Stimulated activated CD8-positive, alpha-beta memory T cell treated with anti-CD3 and anti-CD28 coated beads, Interleukin-7, amount 100 ng/mL, for 1 hour (primary cell): ENCODE results near the gene MS4A4A.
"Not testable (repeated sequence)": the region's sequence is repeated elsewhere in the genome, so short reads cannot be mapped to it uniquely, and the experiment has no call there.

Source experiments
- DNase-seq, 2 donors: peaks; one replicate each; pipeline ENCODE4 v3.0.0-alpha.2; 2020; ENCODE audit warnings: low read depth in 2 of 2

The MS4A4A gene

GRCh38 chr11:60280412-60280811 is at the start of gene MS4A4A:
Gene MS4A4A (plus strand): TSS chr11:60280666. CDS start chr11:60280676, 10 bp downstream.
- DNase-seq, result no peak

DNA sequence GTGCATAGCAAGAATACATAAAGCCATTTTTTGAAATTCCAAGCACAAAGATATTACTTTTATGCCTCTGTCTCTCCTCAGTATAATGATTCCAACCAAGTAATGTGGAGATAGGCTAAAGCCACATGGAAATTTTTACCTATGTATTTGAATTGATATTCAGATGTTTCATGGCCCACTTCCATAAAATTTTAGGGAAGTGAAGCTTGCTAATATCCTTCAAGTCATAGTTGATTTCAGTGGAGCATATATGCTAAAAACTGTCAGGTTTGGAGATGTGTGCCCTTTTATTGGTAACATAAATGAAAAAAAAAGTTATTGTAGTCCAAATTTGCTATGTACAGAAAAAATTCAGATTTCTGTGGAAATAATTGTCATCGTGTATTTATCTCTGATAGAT is 49.8 kb upstream of the MS4A4A start:
- DNase-seq, result no peak

GRCh38 chr11:60235321-60235720 is 45.1 kb upstream of the MS4A4A start:
- DNase-seq, result no peak

DNA sequence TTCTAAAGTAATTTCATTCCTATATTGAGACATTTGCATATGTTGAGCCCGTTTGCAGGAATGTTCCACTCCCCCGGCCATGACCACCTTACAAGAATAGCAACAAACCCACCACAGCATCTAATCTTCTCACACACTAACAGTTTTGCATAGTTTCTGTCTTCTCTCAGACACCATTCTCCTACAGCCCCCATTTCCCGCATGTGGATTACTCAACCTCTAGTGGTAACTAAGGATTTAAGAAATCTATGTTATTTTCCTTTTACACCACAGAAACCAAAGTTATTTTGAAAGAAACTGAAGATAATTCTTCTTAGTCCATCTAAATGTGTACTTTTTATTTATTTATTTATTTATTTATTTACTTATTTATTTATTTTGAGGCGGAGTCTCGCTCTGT is 39.8 kb upstream of the MS4A4A start:
- no peak for DNase-seq

GRCh38 chr11:60241786-60242185 is 38.7 kb upstream of the MS4A4A start:
- no peak for DNase-seq

- no peak for DNase-seq
Measured at GRCh38 chr11:60242740-60243239, 37.7 kb upstream of the MS4A4A start, which contains the start of gene MS4A4E. Gene MS4A4E (minus strand): TSS chr11:60243137. CDS start chr11:60230055, 13,082 bp downstream.

DNA sequence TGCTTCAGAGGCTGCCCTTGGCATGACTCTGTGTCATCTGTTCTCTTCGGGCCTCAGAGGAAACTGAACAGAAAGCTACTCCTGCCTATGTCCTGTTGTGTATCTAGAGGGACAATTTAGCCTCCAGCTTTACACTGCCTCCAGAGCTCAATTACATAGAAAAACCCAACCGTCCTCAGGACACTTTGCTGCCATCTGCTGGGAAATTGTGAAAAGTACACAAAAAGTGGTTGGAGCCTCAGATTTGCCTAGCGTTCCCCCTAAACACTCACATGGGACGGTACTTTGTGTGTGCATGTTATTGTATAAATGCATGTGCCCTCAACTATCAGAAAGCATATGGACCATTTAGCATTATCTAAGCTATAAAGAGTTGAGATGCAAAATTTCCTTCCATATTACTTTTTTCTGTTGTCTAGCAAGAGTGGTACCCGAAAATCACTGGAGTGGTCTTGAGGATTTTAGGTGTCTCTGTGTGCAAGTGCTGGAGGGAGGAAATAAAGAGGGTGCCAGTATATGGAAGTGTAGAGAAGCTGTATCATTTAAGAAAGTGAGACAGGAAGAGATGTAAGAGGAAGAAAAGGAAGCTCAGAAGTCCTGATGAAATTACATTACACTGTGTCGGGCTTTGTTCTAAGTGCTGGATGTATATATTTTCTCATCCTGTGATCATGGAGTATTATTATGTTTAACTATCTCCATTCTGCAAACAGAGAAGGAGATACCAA is 28.8 kb upstream of the MS4A4A start:
- DNase-seq, result no peak

DNA sequence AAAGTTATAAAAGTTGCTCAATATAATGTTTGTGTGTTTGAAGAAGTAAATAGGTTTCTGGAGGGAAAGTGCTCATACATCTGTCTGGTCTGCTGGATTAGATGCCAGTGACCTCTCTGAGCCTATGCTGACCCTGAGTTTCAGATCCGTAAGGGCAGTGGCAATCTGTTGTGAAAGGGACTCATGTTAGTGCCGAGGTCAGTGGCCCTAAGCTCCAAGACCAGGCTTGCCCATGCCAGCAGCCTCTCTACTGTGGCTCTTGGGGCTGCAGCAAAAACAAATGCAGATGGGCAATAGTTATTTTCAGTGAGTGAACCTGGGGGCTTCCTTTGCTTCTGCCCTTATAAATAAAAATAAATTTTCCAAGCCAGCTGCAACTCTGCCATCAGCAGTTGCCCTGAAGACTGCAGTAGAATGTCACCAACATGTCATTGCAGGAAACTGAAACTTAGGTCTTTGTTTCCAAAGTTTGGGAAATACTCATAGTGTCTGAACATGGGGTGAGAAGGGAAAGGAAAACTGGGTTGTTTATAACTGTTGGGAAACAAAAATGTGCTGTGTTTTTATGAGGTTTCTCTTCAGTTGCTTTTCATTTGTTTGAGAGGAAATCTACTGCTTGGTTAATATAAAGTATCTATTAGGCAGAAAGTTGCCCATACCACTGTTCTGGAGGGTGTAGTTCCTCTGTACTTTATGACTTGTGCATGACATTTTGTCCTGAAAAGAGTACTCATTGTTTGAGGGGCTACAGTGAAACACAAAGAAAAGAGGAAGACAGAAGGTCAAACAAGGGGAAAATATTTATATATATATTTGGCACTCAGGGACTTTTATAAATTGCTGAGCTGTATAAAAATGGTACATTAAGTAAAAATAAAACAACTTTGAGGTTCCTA is 28.0 kb upstream of the MS4A4A start:
- DNase-seq, result no peak

- no peak for DNase-seq
Measured at GRCh38 chr11:60257956-60258722, 22.3 kb upstream of the MS4A4A start.

GRCh38 chr11:60261014-60261413 is 19.5 kb upstream of the MS4A4A start:
- DNase-seq, result no peak

DNA sequence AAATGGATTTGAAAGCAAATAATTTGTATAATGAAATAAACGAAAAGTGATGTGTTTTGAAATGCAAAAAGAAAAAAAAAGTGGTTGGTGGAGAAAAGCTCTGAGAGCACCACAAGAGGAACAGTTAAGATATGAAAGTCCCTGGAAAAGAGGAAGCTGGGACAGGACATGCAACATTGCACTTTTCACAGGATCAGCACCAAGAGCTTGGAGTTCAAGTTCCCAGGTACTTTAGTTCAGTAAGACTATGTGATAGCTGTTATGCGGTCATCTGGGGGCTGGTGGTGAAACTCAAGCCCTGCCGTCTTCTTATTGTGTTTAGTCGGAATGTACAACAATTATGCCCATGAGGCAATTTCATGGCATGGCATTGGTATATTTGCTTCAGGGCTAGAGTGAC is 17.1 kb upstream of the MS4A4A start:
- no peak for DNase-seq

- no peak for DNase-seq
Measured at GRCh38 chr11:60264644-60265043, 15.8 kb upstream of the MS4A4A start.

- no peak for DNase-seq
Measured at GRCh38 chr11:60265373-60266214, 14.9 kb upstream of the MS4A4A start.

- no peak for DNase-seq
Measured at GRCh38 chr11:60274416-60274815, 6.0 kb upstream of the MS4A4A start.

- DNase-seq, result no peak
Measured at GRCh38 chr11:60281485-60281884, 1.0 kb downstream of the MS4A4A start.

GRCh38 chr11:60282286-60282685 is 1.8 kb downstream of the MS4A4A start:
- DNase-seq, result no peak

DNA sequence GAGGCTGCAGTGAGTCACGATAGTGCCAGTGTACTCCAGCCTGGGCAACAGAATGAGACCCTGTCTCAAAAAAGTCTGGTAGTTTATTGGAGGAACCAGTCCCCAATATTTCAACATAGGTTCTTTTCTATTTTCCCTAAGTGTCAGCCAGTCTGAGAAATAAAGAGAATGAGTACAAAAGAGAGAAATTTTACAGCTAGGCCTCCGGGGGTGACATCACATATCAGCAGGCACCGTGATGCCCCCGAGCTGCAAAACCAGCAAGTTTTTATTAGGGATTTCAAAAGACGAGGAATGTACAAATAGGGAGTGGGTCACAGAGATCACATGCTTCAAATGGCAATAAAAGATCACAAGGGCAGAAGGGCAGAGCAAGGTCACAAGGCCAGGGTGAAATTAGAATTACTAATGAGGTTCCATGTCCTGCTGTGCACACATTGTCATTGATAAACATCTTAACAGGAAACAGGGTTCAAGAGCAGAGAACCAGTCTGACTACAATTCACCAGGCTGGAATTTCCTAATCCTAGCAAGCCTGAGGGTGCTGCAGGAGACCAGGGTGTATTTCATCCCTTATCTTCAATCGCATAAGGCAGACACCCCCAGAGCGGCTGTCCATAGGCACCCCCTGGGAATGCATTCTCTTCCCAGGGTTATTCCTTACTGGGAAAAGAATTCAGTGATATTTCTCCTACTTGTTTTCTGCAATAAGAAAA is 5.1 kb downstream of the MS4A4A start:
- DNase-seq, result not testable (repeated sequence)

DNA sequence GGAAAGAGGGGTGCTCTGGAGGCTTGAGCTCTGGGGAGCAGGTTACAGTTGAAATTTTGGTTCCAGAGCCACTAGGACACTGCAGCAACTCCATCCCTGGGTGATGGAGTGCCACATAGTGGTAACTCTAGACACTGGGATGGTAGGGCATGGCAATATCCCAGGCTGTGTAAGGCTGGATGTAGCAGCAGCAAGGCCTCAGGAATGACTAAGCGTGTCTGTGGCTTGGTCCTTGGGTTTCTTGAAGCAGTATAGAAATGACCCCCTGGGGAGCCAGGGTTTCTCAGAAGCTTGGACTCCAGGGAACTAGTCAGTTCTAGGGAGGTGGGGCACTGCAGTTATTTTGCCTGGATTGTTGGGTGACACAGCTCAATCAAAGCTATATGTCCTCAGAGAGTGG is 8.1 kb downstream of the MS4A4A start:
- DNase-seq, result no peak

DNA sequence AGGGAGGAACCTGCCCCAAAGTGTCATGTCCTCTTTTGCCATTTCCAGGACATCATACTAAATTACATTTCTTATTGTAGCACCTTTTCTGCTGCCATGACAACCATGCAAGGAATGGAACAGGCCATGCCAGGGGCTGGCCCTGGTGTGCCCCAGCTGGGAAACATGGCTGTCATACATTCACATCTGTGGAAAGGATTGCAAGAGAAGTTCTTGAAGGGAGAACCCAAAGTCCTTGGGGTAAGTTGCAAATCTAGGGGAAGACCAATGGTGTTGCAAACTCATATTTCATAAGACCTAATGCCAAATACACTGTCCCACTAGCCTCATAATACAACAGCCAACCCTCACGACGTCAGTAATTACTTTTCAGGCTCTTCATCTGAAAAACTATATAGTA is 11.7 kb downstream of the MS4A4A start:
- DNase-seq, result no peak

GRCh38 chr11:60301178-60301577 is 20.7 kb downstream of the MS4A4A start:
- no peak for DNase-seq
